AG04449 (cell line): ENCODE measurements around the gene HELLS.

Source experiments
- CTCF ChIA-PET: fragments of 350-600 bp; formaldehyde crosslinking; extraction: SDS; loops from one replicate; lab custom pipeline; 2021; ENCODE audit warnings: antibody characterized with exemption; lab: Yijun Ruan, JAX
- POLR2A ChIA-PET: fragments of 400-600, 350-600 bp; formaldehyde crosslinking; extraction: SDS; loops from one replicate; lab custom pipeline; 2020; ENCODE audit warnings: antibody characterized with exemption, inconsistent platforms; lab: Yijun Ruan, JAX
- DNase-seq: peaks from one replicate; pipeline ENCODE4 v3.0.0-alpha.2; 2010; ENCODE audit warnings: low read depth, low spot score
- H3K4me3 ChIP-seq: 2 replicates; pipeline ENCODE4 v1.5.1; 2011; ENCODE audit warnings: low read depth, mild to moderate bottlenecking, control low read depth, low read length
- TF ChIP-seq, protein P1 (sequence below): IDR thresholded peaks from one replicate; pipeline ENCODE4 v1.5.1; 2011; ENCODE audit warnings: mild to moderate bottlenecking, moderate library complexity, low read length, control low read depth, inconsistent platforms; ENCODE audit not compliant: insufficient read depth; ENCODE audit errors: missing control alignments

Gene HELLS

DNA sequence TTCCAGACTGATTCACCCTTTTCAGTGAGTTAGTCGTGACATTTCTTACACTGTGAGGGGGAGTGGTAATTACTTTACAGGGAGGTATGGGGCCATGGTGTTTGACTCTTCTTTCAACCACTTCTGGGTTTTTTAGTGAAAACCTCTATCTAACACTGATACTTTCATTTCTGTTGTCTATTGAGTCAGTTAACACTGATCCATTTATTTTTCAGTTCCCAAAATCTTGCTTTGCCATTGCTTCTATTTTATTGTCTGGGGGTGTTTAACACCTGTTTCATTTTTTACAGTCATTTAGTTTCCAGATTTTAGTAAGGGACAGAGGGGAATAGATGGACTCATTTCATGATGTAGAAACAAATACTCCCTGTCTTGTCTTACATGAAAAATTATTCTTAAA lies 61.5 kb downstream of the HELLS start:
- no peak for DNase-seq
- H3K4me3 ChIP-seq, result no peak overlapping the region
- TF ChIP-seq, protein P1, sequence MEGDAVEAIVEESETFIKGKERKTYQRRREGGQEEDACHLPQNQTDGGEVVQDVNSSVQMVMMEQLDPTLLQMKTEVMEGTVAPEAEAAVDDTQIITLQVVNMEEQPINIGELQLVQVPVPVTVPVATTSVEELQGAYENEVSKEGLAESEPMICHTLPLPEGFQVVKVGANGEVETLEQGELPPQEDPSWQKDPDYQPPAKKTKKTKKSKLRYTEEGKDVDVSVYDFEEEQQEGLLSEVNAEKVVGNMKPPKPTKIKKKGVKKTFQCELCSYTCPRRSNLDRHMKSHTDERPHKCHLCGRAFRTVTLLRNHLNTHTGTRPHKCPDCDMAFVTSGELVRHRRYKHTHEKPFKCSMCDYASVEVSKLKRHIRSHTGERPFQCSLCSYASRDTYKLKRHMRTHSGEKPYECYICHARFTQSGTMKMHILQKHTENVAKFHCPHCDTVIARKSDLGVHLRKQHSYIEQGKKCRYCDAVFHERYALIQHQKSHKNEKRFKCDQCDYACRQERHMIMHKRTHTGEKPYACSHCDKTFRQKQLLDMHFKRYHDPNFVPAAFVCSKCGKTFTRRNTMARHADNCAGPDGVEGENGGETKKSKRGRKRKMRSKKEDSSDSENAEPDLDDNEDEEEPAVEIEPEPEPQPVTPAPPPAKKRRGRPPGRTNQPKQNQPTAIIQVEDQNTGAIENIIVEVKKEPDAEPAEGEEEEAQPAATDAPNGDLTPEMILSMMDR, result no peak
- ChIA-PET CTCF (no interaction called here), POLR2A (no interaction called here)

DNA sequence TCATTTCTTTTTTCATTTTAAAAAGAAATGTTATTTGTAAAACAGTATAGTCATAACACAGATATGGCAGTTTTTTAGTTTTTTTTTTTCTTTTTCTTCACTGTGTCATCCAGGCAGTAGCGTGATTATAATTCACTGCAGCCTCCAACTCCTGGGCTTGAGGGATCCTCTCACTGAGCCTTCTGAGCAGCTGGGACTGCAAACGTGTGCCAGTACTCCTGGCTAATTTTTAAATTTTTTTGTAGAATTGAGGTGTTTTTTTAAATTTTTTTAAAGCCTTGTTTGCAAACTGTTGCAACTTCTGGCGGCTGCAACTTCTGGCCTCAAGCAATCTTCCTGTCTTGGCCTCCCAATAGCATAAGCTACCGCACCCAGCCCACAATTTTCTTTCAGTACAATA lies 63.0 kb downstream of the HELLS start:
- ChIA-PET POLR2A (no interaction called here), CTCF (no interaction called here)
- no peak overlapping the region for H3K4me3 ChIP-seq
- no peak for DNase-seq
- TF ChIP-seq, protein P1, result no peak

DNA sequence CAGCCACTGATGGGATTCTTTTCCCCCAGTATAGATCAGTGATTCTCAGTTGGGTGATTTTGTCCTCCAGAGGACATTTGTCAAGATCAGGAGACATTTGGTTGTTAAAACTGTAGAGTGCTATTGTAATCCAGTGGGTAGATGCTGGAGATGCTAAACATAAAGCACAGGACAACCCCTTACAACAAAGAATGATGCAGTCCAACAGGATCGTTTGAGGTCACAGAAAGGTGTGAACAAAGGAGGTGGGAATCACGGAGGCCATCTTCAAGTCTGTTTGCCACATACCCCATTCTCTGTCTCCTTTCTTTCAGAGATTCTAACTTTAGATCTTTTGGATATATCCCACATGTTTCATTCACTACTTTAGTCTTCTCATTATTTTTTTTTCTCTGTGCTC lies 69.0 kb downstream of the HELLS start:
- ChIA-PET CTCF (no interaction called here), POLR2A (no interaction called here)
- TF ChIP-seq, protein P1, result no peak
- no peak overlapping the region for H3K4me3 ChIP-seq
- DNase-seq, result no peak

DNA sequence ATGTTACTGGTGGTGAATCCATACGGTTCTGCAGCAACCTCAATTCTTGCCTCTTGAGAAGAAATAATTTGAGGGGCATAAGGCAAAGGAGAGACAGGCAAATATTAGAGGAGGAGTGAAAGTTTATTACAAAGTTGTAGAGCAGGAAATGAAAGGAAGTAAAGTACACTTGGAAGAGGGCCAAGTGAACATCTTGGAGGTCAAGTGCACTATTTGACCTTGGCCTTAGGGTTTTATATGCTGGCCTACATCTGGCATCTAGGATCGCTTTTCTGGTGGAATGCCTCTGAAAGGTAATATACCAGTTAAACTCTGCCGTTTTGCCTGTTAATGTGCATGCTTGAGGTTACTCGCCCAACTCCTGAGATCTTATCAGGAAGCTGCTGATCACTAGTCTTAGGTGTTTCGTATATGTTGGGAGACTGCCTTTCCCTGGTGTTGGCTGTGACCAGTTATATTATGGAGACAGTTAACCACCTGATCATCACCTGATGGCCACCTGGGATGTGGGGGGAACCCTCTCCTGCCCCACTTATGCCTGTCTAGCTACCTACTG lies 71.9 kb downstream of the HELLS start:
- no peak overlapping the region for H3K4me3 ChIP-seq
- no peak for DNase-seq
- POLR2A ChIA-PET, result no interaction called here
- CTCF ChIA-PET, result interaction anchor here (1.4 kb wide), 1 partner anchor 12 kb away, joined by 6 read pairs; no protein-coding TSS in a partner anchor
- TF ChIP-seq, protein P1, result no peak

DNA sequence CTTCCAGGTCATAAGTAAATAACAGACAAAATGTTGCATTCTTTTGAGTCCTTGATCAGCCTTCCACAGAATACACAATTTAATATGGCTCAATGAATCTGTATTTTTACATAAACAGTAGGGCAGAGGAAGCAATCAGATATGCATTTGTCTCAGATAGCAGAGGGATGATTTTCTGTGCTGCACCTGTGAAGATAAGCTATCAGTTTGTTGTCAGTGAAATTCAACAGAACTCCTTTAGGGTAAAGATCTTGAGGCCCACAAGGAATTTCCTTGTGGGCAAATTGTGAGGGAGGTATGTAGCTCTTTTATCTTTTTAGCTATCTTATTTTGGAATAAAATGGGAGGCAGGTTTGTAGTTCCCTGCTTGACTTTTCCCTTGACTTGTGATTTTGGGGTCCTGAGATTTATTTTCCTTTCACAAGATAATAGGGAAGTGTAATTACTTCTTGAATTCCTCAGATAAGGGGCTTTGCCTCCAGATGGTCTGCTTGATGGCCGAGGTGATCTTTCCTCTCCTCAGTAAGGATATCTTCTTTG lies 77.1 kb downstream of the HELLS start:
- no peak for DNase-seq
- H3K4me3 ChIP-seq, result no peak overlapping the region
- ChIA-PET POLR2A (no interaction called here), CTCF (no interaction called here)
- TF ChIP-seq, protein P1, result no peak

DNA sequence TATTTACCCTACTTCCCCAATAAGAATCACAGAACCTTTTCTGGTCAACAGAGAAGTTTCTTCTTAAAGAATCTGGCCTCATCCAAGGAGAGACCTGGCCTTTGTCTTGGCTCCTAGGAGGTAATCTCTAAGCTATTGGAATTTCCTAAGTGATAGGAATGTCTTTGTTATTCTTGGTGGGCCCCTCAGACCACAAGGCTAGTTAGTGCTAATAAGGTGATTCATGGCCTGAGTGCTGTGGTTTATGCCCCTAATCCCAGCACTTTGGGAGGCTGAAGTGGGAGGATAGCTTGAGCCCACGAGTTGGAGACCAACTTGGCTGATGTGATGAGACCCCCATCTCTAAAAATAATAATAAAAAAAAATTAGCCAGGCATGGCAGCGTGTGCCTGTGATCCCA lies 78.0 kb downstream of the HELLS start:
- POLR2A ChIA-PET, result no interaction called here
- CTCF ChIA-PET, result no interaction called here
- TF ChIP-seq, protein P1, result no peak
- H3K4me3 ChIP-seq, result no peak overlapping the region
- DNase-seq, result no peak
